OCI-LY1 (cell line): ENCODE measurements around the gene A4GNT.

Experiments
- H2AFZ ChIP-seq: fragments of 200-600 bp; sonication (generic), shearing (Covaris generic); 2 replicates; pipeline ENCODE4 v1.6.0; 2014; ENCODE audit warnings: antibody characterized with exemption, mild to moderate bottlenecking, low read length
- H3F3A ChIP-seq: fragments of 200-600 bp; sonication (generic), shearing (Covaris generic); 2 replicates; pipeline ENCODE4 v1.6.0; 2014; ENCODE audit warnings: mild to moderate bottlenecking, antibody characterized with exemption, low read length, moderate library complexity; ENCODE audit not compliant: insufficient read depth
- H3K27ac ChIP-seq: fragments of 200-600 bp; sonication (generic); 2 replicates; pipeline ENCODE4 v1.5.1; 2014; ENCODE audit warnings: low read length, mixed run types, mild to moderate bottlenecking, low read depth; ENCODE audit not compliant: poor library complexity, severe bottlenecking
- H3K27me3 ChIP-seq: fragments of 200-600 bp; sonication (generic); 2 replicates; pipeline ENCODE4 v1.6.0; 2014; ENCODE audit warnings: antibody characterized with exemption, mild to moderate bottlenecking, low read length, moderate library complexity; ENCODE audit not compliant: insufficient read depth
- H3K36me3 ChIP-seq: fragments of 200-600 bp; sonication (generic); 2 replicates; pipeline ENCODE4 v1.6.1; 2014; ENCODE audit warnings: mild to moderate bottlenecking, antibody characterized with exemption, low read length, moderate library complexity, mixed read lengths; ENCODE audit not compliant: insufficient read depth
- H3K4me1 ChIP-seq: fragments of 200-600 bp; sonication (generic); 2 replicates; pipeline ENCODE4 v1.5.1; 2014; ENCODE audit warnings: mild to moderate bottlenecking, low read length, moderate library complexity; ENCODE audit not compliant: insufficient read depth, severe bottlenecking
- H3K4me2 ChIP-seq: fragments of 200-600 bp; sonication (generic), shearing (Covaris generic); 2 replicates; pipeline ENCODE4 v1.6.1; 2014; ENCODE audit warnings: low read length
- H3K4me3 ChIP-seq: fragments of 200-600 bp; sonication (generic); 2 replicates; pipeline ENCODE4 v1.5.1; 2014; ENCODE audit warnings: low read length, low read depth, mild to moderate bottlenecking, mixed read lengths; ENCODE audit not compliant: poor library complexity, severe bottlenecking
- H3K79me2 ChIP-seq: fragments of 200-600 bp; shearing (Covaris generic); 2 replicates; pipeline ENCODE4 v1.6.1; 2016; ENCODE audit warnings: mixed run types, low read length, mixed read lengths; ENCODE audit not compliant: insufficient read depth
- H3K9ac ChIP-seq: fragments of 200-600 bp; sonication (generic), shearing (Covaris generic); 2 replicates; pipeline ENCODE4 v1.6.1; 2014; ENCODE audit warnings: mild to moderate bottlenecking, low read length, mixed read lengths
- H3K9me2 ChIP-seq: fragments of 200-600 bp; sonication (generic), shearing (Covaris generic); 2 replicates; pipeline ENCODE4 v1.6.1; 2014; ENCODE audit warnings: low read depth, mild to moderate bottlenecking, low read length, mixed read lengths
- H3K9me3 ChIP-seq: fragments of 200-600 bp; shearing (Covaris generic); 2 replicates; pipeline ENCODE4 v1.6.1; 2014; ENCODE audit warnings: low read length, mixed read lengths
- H4K20me1 ChIP-seq: fragments of 200-600 bp; sonication (generic), shearing (Covaris generic); 2 replicates; pipeline ENCODE4 v1.6.0; 2016; ENCODE audit warnings: mild to moderate bottlenecking, low read length; ENCODE audit not compliant: insufficient read depth
- EZH2 ChIP-seq: fragments of 200-600 bp; sonication (generic), shearing (Covaris generic); IDR thresholded peaks from 2 replicates; pipeline ENCODE4 v1.8.0; 2017; ENCODE audit warnings: borderline replicate concordance, mixed run types, mild to moderate bottlenecking, antibody characterized with exemption, low read length, moderate library complexity, mixed read lengths
- TF ChIP-seq, protein P1 (sequence below): fragments of 200-600 bp; sonication (generic), shearing (Covaris generic); IDR thresholded peaks from 2 replicates; pipeline ENCODE4 v1.5.1; 2017; ENCODE audit warnings: mild to moderate bottlenecking, antibody characterized with exemption, low read length, moderate library complexity, mixed read lengths

Gene A4GNT

GRCh38 chr3:138127636-138128365 lies 4.4 kb downstream of the A4GNT start:
- no peaks in the 10 kb centered on the region for H4K20me1 ChIP-seq
- H2AFZ ChIP-seq = no peak overlapping the region
- no peaks in the 10 kb centered on the region for H3K9me3 ChIP-seq

DNA sequence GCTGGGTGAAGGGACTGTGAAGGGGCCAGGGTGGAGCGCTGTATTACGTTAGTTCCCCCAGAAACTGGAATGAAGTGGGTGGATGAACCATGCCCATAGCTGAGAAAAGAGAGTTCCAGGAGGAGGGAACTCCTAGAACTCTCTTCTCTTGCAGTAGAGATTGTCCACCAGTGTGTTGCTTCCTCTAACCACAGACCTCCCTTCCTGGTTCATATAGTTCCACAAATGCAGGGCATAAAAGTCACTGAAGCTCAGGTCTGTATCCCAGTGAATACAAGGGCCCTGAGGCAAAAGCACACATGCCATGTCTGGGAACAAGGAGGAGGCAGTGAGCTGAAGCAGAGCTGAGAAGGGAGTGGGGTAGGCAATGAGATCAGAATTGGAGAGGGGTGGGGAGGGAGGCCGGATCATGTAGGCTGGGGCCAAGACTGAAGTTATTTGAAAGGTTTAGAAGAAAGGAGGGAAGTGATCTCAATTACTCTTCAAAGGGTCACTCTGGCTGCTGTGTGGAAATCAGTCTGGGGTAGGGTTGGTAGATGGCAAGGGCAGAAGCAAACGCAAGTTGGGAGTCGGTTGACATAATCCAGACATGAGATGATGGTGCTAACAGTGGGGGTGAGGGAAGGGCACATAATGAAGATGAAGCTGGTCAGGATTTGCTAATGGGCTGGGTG lies 6.5 kb downstream of the A4GNT start:
- Histone ChIP-seq H3K9me2 (no peaks in the 10 kb centered on the region), H3K4me1 (no peaks in the 10 kb centered on the region), H3K4me3 (no peak overlapping the region), H3K4me2 (no peak overlapping the region), H2AFZ (no peak overlapping the region), H3K9ac (no peak overlapping the region), H3K79me2 (no peaks in the 10 kb centered on the region), H4K20me1 (no peaks in the 10 kb centered on the region), H3K27me3 (no peaks in the 10 kb centered on the region), H3K36me3 (no peaks in the 10 kb centered on the region), H3F3A (no peaks in the 10 kb centered on the region), H3K27ac (no peak overlapping the region), H3K9me3 (no peaks in the 10 kb centered on the region)
- TF ChIP-seq, protein P1, sequence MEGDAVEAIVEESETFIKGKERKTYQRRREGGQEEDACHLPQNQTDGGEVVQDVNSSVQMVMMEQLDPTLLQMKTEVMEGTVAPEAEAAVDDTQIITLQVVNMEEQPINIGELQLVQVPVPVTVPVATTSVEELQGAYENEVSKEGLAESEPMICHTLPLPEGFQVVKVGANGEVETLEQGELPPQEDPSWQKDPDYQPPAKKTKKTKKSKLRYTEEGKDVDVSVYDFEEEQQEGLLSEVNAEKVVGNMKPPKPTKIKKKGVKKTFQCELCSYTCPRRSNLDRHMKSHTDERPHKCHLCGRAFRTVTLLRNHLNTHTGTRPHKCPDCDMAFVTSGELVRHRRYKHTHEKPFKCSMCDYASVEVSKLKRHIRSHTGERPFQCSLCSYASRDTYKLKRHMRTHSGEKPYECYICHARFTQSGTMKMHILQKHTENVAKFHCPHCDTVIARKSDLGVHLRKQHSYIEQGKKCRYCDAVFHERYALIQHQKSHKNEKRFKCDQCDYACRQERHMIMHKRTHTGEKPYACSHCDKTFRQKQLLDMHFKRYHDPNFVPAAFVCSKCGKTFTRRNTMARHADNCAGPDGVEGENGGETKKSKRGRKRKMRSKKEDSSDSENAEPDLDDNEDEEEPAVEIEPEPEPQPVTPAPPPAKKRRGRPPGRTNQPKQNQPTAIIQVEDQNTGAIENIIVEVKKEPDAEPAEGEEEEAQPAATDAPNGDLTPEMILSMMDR = no peak
- TF ChIP-seq EZH2 = no peak

More at GRCh38 chr3:138127636-138128365, 4.4 kb downstream of the A4GNT start:
- no peaks in the 10 kb centered on the region for H3F3A ChIP-seq
- H3K27ac ChIP-seq = no peak overlapping the region
- TF ChIP-seq, protein P1 = no peak
- no peak for TF ChIP-seq EZH2
- no peak overlapping the region for H3K4me3 ChIP-seq
- H3K27me3 ChIP-seq = no peaks in the 10 kb centered on the region
- no peak overlapping the region for H3K4me2 ChIP-seq
- H3K79me2 ChIP-seq = no peaks in the 10 kb centered on the region
- no peak overlapping the region for H3K9ac ChIP-seq
- no peaks in the 10 kb centered on the region for H3K9me2 ChIP-seq
- H3K36me3 ChIP-seq = no peaks in the 10 kb centered on the region
- no peaks in the 10 kb centered on the region for H3K4me1 ChIP-seq

GRCh38 chr3:138124706-138125355 lies 7.4 kb downstream of the A4GNT start:
- no peak overlapping the region for H3K27ac ChIP-seq
- H3K4me3 ChIP-seq = no peak overlapping the region
- no peaks in the 10 kb centered on the region for H3K9me2 ChIP-seq
- H3F3A ChIP-seq = no peaks in the 10 kb centered on the region
- TF ChIP-seq EZH2 = no peak
- TF ChIP-seq, protein P1 = no peak
- H3K36me3 ChIP-seq = no peaks in the 10 kb centered on the region
- H3K27me3 ChIP-seq = no peaks in the 10 kb centered on the region
- no peak overlapping the region for H3K4me2 ChIP-seq
- no peaks in the 10 kb centered on the region for H3K4me1 ChIP-seq
- H2AFZ ChIP-seq = no peak overlapping the region
- H4K20me1 ChIP-seq = no peaks in the 10 kb centered on the region
- no peak overlapping the region for H3K9ac ChIP-seq
- H3K9me3 ChIP-seq = no peaks in the 10 kb centered on the region
- no peaks in the 10 kb centered on the region for H3K79me2 ChIP-seq
